ENCODE measurements around the gene CNGA2.

The CNGA2 gene

DNA sequence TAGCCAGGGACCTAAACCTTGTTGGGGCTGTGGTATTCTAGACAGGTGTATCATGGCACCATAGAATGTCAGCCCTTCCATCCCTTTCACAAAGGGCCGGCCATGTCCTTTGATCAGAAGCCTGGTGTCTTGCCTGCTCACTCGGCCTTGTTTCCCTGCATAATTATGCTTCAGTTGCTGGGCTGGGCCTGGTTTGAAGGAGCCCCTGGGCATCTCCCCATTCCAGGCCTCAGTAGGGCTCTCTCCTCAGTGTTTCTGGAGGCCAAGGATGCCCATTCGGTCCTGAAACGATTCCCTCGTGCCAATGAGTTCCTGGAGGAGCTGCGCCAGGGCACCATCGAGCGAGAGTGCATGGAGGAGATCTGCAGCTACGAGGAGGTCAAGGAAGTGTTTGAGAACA lies 34.8 kb upstream of the CNGA2 start:
- intact Hi-C loops (cut with DNase I; ENCODE audit: low total_unique reads) = no loop called here

DNA sequence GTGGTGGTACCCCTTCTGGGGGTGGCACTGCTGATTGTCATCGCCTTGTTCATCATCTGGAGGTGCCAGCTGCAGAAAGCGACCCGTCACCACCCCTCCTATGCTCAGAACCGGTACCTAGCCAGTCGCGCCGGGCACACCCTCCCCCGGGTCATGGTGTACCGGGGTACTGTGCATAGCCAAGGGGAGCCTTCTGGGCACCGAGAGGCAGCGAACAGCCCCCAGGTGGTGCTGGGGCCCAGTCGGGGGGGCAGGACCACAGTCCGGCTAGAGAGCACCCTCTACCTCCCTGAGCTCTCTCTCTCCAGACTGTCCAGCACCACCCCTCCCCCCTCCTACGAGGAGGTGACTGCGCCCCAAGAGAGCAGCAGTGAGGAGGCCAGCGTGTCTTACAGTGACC lies 34.0 kb upstream of the CNGA2 start:
- Histone ChIP-seq H3K27me3 (peaks cover 0 to under 1% of the 10 kb centered on the region in 2 donors), H3K36me3 (no peaks in the 10 kb centered on the region), H3K4me3 (no peak overlapping the region), H3K9me3 (no peaks in the 10 kb centered on the region), H3K27ac (no peak overlapping the region), H3K4me1 (peaks cover 0 to 2% (median 0%) of the 10 kb centered on the region in 4 donors)
- TF ChIP-seq, protein P1, sequence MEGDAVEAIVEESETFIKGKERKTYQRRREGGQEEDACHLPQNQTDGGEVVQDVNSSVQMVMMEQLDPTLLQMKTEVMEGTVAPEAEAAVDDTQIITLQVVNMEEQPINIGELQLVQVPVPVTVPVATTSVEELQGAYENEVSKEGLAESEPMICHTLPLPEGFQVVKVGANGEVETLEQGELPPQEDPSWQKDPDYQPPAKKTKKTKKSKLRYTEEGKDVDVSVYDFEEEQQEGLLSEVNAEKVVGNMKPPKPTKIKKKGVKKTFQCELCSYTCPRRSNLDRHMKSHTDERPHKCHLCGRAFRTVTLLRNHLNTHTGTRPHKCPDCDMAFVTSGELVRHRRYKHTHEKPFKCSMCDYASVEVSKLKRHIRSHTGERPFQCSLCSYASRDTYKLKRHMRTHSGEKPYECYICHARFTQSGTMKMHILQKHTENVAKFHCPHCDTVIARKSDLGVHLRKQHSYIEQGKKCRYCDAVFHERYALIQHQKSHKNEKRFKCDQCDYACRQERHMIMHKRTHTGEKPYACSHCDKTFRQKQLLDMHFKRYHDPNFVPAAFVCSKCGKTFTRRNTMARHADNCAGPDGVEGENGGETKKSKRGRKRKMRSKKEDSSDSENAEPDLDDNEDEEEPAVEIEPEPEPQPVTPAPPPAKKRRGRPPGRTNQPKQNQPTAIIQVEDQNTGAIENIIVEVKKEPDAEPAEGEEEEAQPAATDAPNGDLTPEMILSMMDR (IDR thresholded peaks at IDR 0.05) = no peak
- intact Hi-C loops (cut with DNase I; ENCODE audit: low total_unique reads) = no loop called here
- DNase-seq = no peak

More for the DNA sequence above, 34.8 kb upstream of the CNGA2 start:
- H3K9me3 ChIP-seq = no peaks in the 10 kb centered on the region
- H3K27ac ChIP-seq = no peak overlapping the region
- H3K4me1 ChIP-seq = peaks cover 0 to 8% (median 0%) of the 10 kb centered on the region in 4 donors
- TF ChIP-seq, protein P1 (IDR thresholded peaks at IDR 0.05) = no peak
- no peaks in the 10 kb centered on the region for H3K36me3 ChIP-seq
- H3K4me3 ChIP-seq = no peak overlapping the region
- H3K27me3 ChIP-seq = peaks cover 0 to 7% of the 10 kb centered on the region in 2 donors
- no peak for DNase-seq

DNA sequence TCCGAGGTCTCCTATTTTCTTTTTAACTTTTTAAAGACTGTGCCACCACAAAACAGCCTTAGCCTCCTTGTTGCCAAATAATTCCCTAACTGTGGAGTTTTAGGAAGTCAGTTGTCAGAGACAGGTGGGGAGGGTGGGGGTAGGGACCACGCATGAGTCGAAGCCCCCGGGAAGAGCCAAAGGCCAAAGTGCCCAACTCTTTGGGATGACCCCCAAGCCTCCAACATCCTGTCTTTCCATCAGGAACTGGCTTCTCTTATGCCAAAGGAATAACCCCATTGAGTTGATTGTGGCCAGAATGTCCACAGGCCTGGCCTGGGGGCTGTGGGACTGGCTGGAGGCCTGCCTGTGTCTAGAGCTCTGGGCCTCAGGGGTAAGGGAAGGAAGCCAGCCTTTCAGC lies 33.5 kb upstream of the CNGA2 start:
- H3K27ac ChIP-seq = no peak overlapping the region
- no peak overlapping the region for H3K4me3 ChIP-seq
- TF ChIP-seq, protein P1 (IDR thresholded peaks at IDR 0.05) = no peak
- H3K9me3 ChIP-seq = no peaks in the 10 kb centered on the region
- no peak for DNase-seq
- no peaks in the 10 kb centered on the region for H3K4me1 ChIP-seq
- no peaks in the 10 kb centered on the region for H3K27me3 ChIP-seq
- intact Hi-C loops (cut with DNase I; ENCODE audit: low total_unique reads) = no loop called here
- no peaks in the 10 kb centered on the region for H3K36me3 ChIP-seq

DNA sequence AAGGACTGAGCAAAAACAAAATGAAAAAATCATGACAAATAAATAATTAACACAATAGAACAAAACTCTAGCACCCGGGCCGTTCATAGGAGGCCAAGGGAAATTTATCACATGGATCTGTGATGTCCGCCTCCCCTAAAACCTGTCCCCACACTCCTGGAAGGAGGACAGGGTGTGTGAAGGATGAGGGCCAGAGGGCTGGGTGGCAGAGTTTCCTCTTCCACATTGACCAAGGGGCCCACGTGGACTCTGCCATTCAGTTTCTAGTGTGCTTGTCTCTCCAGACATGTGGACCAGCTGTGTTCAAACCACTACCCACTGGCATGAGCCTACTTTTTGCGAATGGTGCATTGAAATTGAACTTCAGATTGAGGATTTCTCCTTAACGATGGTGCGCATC lies 33.0 kb upstream of the CNGA2 start:
- intact Hi-C loops (cut with DNase I; ENCODE audit: low total_unique reads) = no loop called here
- no peaks in the 10 kb centered on the region for H3K4me1 ChIP-seq

DNA sequence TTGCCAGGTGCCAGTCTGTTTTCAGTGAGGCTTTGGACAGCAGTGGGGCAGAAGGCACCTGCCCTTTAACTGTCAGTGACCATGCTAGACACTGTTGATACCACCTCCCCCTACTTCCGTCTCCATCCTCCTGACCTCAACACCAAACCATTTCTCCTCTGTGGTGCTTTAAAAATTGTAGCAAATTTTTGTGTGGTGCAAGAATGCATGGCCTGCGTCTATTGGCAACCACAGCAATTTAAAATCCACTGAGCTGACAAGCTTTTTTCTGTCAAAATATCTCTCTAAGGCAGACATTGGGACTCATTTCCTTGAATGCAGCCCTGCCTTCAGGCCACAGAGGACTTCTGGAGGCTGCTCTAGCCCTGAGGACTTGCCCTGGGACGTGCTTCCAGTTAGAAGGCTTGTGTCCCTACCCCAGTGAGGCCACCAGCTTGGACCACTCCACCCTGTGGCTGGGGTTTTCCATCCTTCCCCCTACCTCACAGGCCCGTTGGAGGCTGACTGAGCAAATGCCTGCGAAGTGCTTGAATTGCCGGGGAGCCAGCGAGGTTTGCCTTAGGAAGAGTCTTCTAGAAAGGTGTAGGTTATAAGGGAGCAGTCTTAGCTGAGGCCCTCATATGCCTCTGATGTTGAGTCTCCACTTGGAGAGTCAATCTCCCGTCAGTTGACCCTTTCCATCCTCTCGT lies 32.4 kb upstream of the CNGA2 start:
- H3K27ac ChIP-seq = no peak overlapping the region
- H3K36me3 ChIP-seq = no peaks in the 10 kb centered on the region
- no peaks in the 10 kb centered on the region for H3K4me1 ChIP-seq
- H3K27me3 ChIP-seq = no peaks in the 10 kb centered on the region
- no peaks in the 10 kb centered on the region for H3K9me3 ChIP-seq
- TF ChIP-seq, protein P1 (IDR thresholded peaks at IDR 0.05) = no peak
- intact Hi-C loops (cut with DNase I; ENCODE audit: low total_unique reads) = no loop called here
- no peak for DNase-seq
- H3K4me3 ChIP-seq = no peak overlapping the region

More for the DNA sequence above, 33.0 kb upstream of the CNGA2 start:
- H3K9me3 ChIP-seq = no peaks in the 10 kb centered on the region
- H3K27ac ChIP-seq = no peak overlapping the region
- H3K27me3 ChIP-seq = no peaks in the 10 kb centered on the region
- H3K4me3 ChIP-seq = no peak overlapping the region
- DNase-seq = no peak
- TF ChIP-seq, protein P1 (IDR thresholded peaks at IDR 0.05) = no peak
- H3K36me3 ChIP-seq = no peaks in the 10 kb centered on the region
